Loucy (cell line): ENCODE results near the gene WDR17.

ENCODE experiments used
- H2AFZ ChIP-seq: fragments of 200-600 bp; sonication (generic); 2 replicates; pipeline ENCODE4 v1.6.0; 2016; ENCODE audit warnings: antibody characterized with exemption, mild to moderate bottlenecking, low read length, moderate library complexity
- H3F3A ChIP-seq: fragments of 200-600 bp; 2 replicates; pipeline ENCODE4 v1.6.0; 2016; ENCODE audit warnings: antibody characterized with exemption, low read depth, mild to moderate bottlenecking
- H3K27me3 ChIP-seq: fragments of 200-600 bp; sonication (generic); 2 replicates; pipeline ENCODE4 v1.6.1; 2014; ENCODE audit warnings: low read length, mild to moderate bottlenecking; ENCODE audit not compliant: insufficient read depth, poor library complexity, severe bottlenecking
- H3K36me3 ChIP-seq: fragments of 200-600 bp; sonication (generic); 2 replicates; pipeline ENCODE4 v1.6.1; 2016; ENCODE audit warnings: low read length; ENCODE audit not compliant: insufficient read depth
- H3K4me1 ChIP-seq: fragments of 200-600 bp; sonication (generic); 2 replicates; pipeline ENCODE4 v1.5.1; 2014; ENCODE audit warnings: low read length, mild to moderate bottlenecking; ENCODE audit not compliant: insufficient read depth, poor library complexity, severe bottlenecking
- H3K4me2 ChIP-seq: fragments of 200-600 bp; sonication (generic); 2 replicates; pipeline ENCODE4 v1.6.0; 2014; ENCODE audit warnings: antibody characterized with exemption, low read length, low read depth, mild to moderate bottlenecking; ENCODE audit not compliant: poor library complexity, severe bottlenecking
- H3K4me3 ChIP-seq: fragments of 200-600 bp; sonication (generic); 2 replicates; pipeline ENCODE4 v1.5.1; 2014; ENCODE audit warnings: low read length, mild to moderate bottlenecking, mixed read lengths; ENCODE audit not compliant: poor library complexity, severe bottlenecking
- H3K79me2 ChIP-seq: fragments of 200-600 bp; sonication (generic); 2 replicates; pipeline ENCODE4 v1.6.1; 2014; ENCODE audit warnings: low read length; ENCODE audit not compliant: insufficient read depth
- H3K9ac ChIP-seq: fragments of 200-600 bp; sonication (generic); 2 replicates; pipeline ENCODE4 v1.6.0; 2014; ENCODE audit warnings: mild to moderate bottlenecking, low read depth, low read length, moderate library complexity; ENCODE audit not compliant: poor library complexity, severe bottlenecking
- H3K9me2 ChIP-seq: fragments of 200-600 bp; sonication (generic); replicated peaks from 2 replicates; pipeline ENCODE4 v1.6.1; 2016; ENCODE audit warnings: low read depth, low read length, mixed read lengths
- H3K9me3 ChIP-seq: fragments of 200-600 bp; sonication (generic); 2 replicates; pipeline ENCODE4 v1.6.1; 2014; ENCODE audit warnings: mild to moderate bottlenecking, antibody characterized with exemption, low read length, low read depth; ENCODE audit not compliant: insufficient read depth
- H4K20me1 ChIP-seq: fragments of 200-600 bp; sonication (generic); 2 replicates; pipeline ENCODE4 v1.6.0; 2014; ENCODE audit warnings: antibody characterized with exemption, low read length, mild to moderate bottlenecking; ENCODE audit not compliant: insufficient read depth, poor library complexity, severe bottlenecking
- CTCF ChIP-seq: fragments of 200-600 bp; sonication (generic); conservative IDR thresholded peaks from 2 replicates; pipeline ENCODE4 v1.5.1; 2014; ENCODE audit warnings: mild to moderate bottlenecking, antibody characterized with exemption, low read length
- EZH2phosphoT487 ChIP-seq: fragments of 200-600 bp; IDR thresholded peaks from 2 replicates; pipeline ENCODE4 v1.6.1; 2018; ENCODE audit warnings: antibody characterized with exemption, mild to moderate bottlenecking, moderate library complexity, borderline replicate concordance

Gene WDR17

GRCh38 chr4:176064539-176064938 lies 1.1 kb upstream of the WDR17 start:
- no peaks in the 10 kb centered on the region for H3K4me1 ChIP-seq
- H3K79me2 ChIP-seq, result no peaks in the 10 kb centered on the region
- H3K36me3 ChIP-seq, result no peaks in the 10 kb centered on the region
- no peaks in the 10 kb centered on the region for H3K27me3 ChIP-seq
- H3K4me3 ChIP-seq, result no peak overlapping the region
- no peaks in the 10 kb centered on the region for H4K20me1 ChIP-seq
- H2AFZ ChIP-seq, result no peak overlapping the region
- H3K4me2 ChIP-seq, result no peak overlapping the region
- no peak overlapping the region for H3K9ac ChIP-seq
- H3K9me2 ChIP-seq, result no peaks in the 10 kb centered on the region
- no peaks in the 10 kb centered on the region for H3K9me3 ChIP-seq
- no peaks in the 10 kb centered on the region for H3F3A ChIP-seq
- TF ChIP-seq EZH2phosphoT487 (no peak), CTCF (no peak)

GRCh38 chr4:176066757-176067156 lies 1.1 kb downstream of the WDR17 start:
- no peak overlapping the region for H3K4me2 ChIP-seq
- H4K20me1 ChIP-seq, result no peaks in the 10 kb centered on the region
- H3K9me2 ChIP-seq, result no peaks in the 10 kb centered on the region
- H3K27me3 ChIP-seq, result no peaks in the 10 kb centered on the region
- H3K79me2 ChIP-seq, result no peaks in the 10 kb centered on the region
- H3K9ac ChIP-seq, result no peak overlapping the region
- H3K4me1 ChIP-seq, result no peaks in the 10 kb centered on the region
- no peak for TF ChIP-seq CTCF
- no peak for TF ChIP-seq EZH2phosphoT487
- no peak overlapping the region for H2AFZ ChIP-seq
- H3F3A ChIP-seq, result no peaks in the 10 kb centered on the region
- no peak overlapping the region for H3K4me3 ChIP-seq
- H3K36me3 ChIP-seq, result no peaks in the 10 kb centered on the region
- no peaks in the 10 kb centered on the region for H3K9me3 ChIP-seq

GRCh38 chr4:176077561-176077960 lies 11.9 kb downstream of the WDR17 start:
- no peaks in the 10 kb centered on the region for H3K9me3 ChIP-seq

More at GRCh38 chr4:176077561-176077960, 11.9 kb downstream of the WDR17 start:
- Histone ChIP-seq H3K4me3 (no peak overlapping the region), H3K4me2 (no peak overlapping the region), H4K20me1 (no peaks in the 10 kb centered on the region), H3K9me2 (no peaks in the 10 kb centered on the region), H3K36me3 (no peaks in the 10 kb centered on the region), H3K9ac (no peak overlapping the region), H3K79me2 (no peaks in the 10 kb centered on the region), H3K27me3 (no peaks in the 10 kb centered on the region), H3F3A (no peaks in the 10 kb centered on the region), H3K4me1 (no peaks in the 10 kb centered on the region), H2AFZ (no peak overlapping the region)
- TF ChIP-seq CTCF (no peak), EZH2phosphoT487 (no peak)
